Dendritic cell treated with granulocyte-macrophage colony-stimulating factor and Interleukin-4, amounts not matched to agents 40 ng/mL and 50 ng/mL, for 4 days (primary cell): Measurements from ENCODE around the gene KRTAP10-7.
"Not testable (repeated sequence)": the region's sequence is repeated elsewhere in the genome, so short reads cannot be mapped to it uniquely, and the experiment has no call there.

Experiments used
- H3K27ac Mint-ChIP-seq: one replicate; pipeline ENCODE4 v1.8.0; 2022; ENCODE audit warnings: mild to moderate bottlenecking, mixed read lengths
- H3K27me3 Mint-ChIP-seq: one replicate; pipeline ENCODE4 v1.8.0; 2022; ENCODE audit warnings: mild to moderate bottlenecking, mixed read lengths
- H3K36me3 Mint-ChIP-seq: one replicate; pipeline ENCODE4 v1.8.0; 2022; ENCODE audit warnings: low read depth, mixed read lengths
- H3K4me1 Mint-ChIP-seq: one replicate; pipeline ENCODE4 v1.8.0; 2022; ENCODE audit warnings: low read depth, mixed read lengths
- H3K4me3 Mint-ChIP-seq: one replicate; pipeline ENCODE4 v1.8.0; 2022; ENCODE audit warnings: mild to moderate bottlenecking, moderate library complexity, mixed read lengths
- H3K9me3 Mint-ChIP-seq: one replicate; pipeline ENCODE4 v1.8.0; 2022; ENCODE audit warnings: mixed read lengths
- intact Hi-C: fragments of 100-400 bp; cut with micrococcal nuclease; formaldehyde crosslinking; loops from one replicate; pipeline ENCODE4 v1.15.0; 2022

The KRTAP10-7 gene

DNA sequence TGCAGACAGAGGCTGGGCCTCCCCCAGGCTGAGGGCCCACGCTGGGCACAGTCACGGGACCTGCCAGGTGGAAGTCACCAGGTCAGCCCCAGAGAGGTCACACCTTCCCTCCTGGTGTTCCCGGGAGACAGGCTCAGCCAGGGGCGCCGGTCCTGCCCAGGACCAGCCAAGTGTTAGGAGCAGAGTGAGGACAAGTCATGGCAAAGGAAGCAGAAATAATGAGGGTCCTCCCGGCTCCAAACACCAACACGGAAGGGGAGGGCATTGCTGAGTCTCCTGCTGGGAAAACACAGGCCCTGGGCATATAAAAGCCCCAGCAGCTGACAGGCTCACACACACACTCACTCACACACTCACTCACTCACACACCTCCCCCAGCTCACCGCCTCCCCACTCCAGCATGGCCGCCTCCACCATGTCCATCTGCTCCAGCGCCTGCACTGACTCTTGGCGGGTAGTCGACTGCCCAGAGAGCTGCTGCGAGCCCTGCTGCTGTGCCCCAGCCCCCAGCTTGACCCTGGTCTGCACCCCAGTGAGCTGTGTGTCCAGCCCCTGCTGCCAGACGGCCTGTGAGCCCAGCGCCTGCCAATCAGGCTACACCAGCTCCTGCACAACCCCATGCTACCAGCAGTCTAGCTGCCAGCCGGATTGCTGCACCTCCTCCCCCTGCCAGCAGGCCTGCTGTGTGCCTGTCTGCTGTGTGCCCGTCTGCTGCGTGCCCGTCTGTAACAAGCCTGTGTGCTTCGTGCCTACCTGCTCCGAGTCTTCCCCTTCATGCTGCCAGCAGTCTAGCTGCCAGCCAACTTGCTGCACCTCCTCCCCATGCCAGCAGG lies 36.8 kb downstream of the KRTAP10-7 start, which contains the start of gene KRTAP10-10:
Gene KRTAP10-10 (plus strand): TSS at position 339 of the 833 bp plus-strand sequence. CDS start 62 bp downstream, at position 401.
- Mint-ChIP-seq H3K36me3 (no peaks in the 10 kb centered on the region), H3K27ac (no peak within 1 kb of the TSS), H3K9me3 (peaks cover 34% of the 10 kb centered on the region), H3K4me1 (no peaks in the 10 kb centered on the region), H3K4me3 (no peak within 1 kb of the TSS), H3K27me3 (peaks cover 6% of the 10 kb centered on the region)
- intact Hi-C loops, result no loop called here

DNA sequence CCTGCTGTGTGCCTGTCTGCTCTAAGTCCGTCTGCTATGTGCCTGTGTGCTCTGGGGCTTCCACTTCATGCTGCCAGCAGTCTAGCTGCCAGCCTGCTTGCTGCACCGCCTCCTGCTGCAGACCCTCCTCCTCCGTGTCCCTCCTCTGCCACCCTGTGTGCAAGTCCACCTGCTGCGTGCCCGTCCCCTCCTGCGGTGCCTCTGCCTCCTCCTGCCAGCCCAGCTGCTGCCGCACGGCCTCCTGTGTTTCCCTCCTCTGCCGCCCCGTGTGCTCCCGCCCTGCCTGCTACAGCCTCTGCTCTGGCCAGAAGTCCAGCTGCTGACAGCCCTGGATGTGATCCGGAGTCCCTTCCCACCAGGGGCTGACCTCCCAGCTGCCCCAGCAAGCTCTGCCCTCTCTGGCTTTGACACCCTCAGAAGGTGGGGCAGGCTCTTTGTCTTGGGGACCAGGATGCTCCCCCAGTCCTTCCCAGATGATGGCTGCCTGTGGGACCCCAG lies 37.5 kb downstream of the KRTAP10-7 start:
- H3K36me3 Mint-ChIP-seq, H3K27ac Mint-ChIP-seq, H3K4me3 Mint-ChIP-seq, H3K27me3 Mint-ChIP-seq, intact Hi-C loops, H3K4me1 Mint-ChIP-seq: not testable (repeated sequence)
- peaks cover 30% of the 10 kb centered on the region for H3K9me3 Mint-ChIP-seq

DNA sequence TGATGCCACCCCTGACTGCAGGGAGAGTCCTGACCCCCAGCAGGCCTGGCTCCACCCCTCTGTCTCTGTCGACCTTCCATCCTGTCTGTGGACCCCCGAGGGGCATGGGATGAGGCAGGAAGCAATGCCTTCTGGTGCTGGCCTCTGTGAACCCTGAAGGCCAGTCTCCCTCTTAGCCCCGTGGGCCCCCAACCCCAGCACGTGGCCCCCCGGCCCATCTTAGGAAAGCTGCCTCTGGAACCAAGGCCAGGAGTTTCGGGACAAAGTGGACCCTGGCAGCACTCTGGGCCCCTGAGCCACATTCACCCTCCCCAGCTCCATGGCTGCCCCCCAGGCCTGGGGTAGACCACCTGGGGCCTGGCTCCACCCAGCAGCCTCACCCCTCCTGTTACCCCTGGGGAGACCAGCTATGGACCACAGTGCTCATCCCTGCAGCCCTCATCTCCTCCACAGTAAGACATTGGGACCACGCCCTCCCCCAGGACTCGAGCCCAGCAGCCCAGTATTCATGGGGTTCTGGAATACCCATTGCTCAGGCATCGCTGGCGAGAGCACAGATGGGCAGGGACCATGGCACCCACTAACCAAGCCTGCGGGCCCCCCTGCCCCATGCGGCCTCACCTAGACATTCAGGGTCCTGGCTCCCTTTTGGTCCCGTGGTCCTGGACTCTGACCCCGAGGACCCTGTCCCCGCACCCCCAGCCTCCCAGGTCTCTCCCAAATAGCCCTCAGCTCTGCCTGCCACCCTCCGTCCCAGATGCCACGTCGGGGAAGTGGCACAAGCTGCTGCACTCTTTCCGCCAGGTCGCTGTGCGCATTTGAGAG lies 38.3 kb downstream of the KRTAP10-7 start:
- H3K4me1 Mint-ChIP-seq, H3K4me3 Mint-ChIP-seq, H3K27ac Mint-ChIP-seq, intact Hi-C loops, H3K36me3 Mint-ChIP-seq, H3K27me3 Mint-ChIP-seq: not testable (repeated sequence)
- H3K9me3 Mint-ChIP-seq, result peaks cover 31% of the 10 kb centered on the region

DNA sequence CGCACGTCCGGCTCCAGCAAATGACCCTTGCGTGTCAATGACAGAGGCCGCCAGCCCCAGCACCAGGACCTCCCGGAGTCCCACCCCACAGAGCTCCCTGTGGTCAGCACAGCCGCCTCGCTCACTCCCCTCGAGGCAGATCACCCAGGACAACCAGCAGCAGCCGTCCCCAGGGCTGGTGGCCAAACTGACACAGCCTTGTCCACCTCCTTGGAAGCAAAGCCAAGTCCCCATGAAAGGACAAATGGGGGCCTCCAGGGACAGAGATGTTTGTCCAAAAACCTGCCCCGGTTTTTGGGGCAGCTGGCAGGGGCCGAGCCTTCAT lies 38.9 kb downstream of the KRTAP10-7 start:
- no peak overlapping the region for H3K4me3 Mint-ChIP-seq
- H3K9me3 Mint-ChIP-seq, result peaks cover 37% of the 10 kb centered on the region
- peaks cover 6% of the 10 kb centered on the region for H3K27me3 Mint-ChIP-seq
- intact Hi-C loops, result no loop called here
- H3K36me3 Mint-ChIP-seq, result no peaks in the 10 kb centered on the region
- H3K27ac Mint-ChIP-seq, result no peak overlapping the region
- H3K4me1 Mint-ChIP-seq, result no peaks in the 10 kb centered on the region

DNA sequence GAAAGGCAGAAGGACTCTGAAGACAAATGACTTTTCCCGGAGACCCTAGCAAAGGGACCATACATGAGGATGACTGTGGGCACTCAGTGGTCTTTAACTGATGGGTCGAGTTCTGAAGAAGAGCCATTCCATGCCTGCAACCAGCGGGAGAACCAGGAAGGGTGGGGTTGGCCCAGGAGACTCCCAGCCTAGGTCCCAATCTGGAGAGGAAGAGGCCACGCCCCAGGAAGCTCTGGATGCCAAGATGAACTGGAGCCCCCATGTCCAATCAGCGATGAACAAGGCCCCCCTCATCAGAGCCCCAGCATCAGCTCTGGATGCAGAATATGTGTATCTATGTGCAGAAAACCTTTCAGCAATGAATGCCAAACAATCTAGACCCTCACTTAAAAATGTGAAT lies 40.4 kb downstream of the KRTAP10-7 start:
- no peaks in the 10 kb centered on the region for H3K36me3 Mint-ChIP-seq
- peaks cover 6% of the 10 kb centered on the region for H3K27me3 Mint-ChIP-seq
- H3K4me1 Mint-ChIP-seq, result no peaks in the 10 kb centered on the region
- H3K4me3 Mint-ChIP-seq, result no peak overlapping the region
- intact Hi-C loops, result no loop called here
- H3K9me3 Mint-ChIP-seq, result peaks cover 46% of the 10 kb centered on the region
- no peak overlapping the region for H3K27ac Mint-ChIP-seq

DNA sequence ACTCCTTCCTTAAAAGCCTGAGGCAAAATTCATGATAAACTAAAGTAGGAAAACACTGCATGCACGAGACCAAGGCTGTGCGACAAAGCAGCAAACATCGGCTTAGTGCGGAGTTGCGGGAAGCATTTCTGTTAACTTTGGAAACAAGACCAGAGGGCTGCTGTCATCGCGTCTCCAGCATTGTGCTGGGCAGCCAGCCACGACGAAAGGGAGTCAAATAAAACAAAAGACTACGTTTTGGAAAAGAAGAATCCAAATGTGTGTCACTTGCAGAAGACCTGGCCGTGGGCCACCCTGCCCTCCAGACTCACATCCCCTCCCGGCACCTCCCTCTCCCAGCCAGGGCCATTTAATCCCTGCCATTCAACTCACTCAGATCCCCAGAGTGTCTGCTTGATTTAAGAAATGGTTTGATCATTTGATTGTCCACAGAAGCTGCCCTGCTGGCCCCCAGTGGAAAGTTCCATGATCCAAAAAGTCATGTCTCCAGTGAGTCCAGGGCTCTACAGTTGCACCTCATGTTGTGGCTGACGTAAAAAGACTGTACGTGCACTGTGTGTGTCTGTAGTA lies 43.4 kb downstream of the KRTAP10-7 start:
- intact Hi-C loops, result no loop called here
- Mint-ChIP-seq H3K27ac (no peak overlapping the region), H3K9me3 (peaks cover 46% of the 10 kb centered on the region), H3K27me3 (peaks cover 7% of the 10 kb centered on the region), H3K4me3 (no peak overlapping the region), H3K36me3 (no peaks in the 10 kb centered on the region), H3K4me1 (no peaks in the 10 kb centered on the region)

DNA sequence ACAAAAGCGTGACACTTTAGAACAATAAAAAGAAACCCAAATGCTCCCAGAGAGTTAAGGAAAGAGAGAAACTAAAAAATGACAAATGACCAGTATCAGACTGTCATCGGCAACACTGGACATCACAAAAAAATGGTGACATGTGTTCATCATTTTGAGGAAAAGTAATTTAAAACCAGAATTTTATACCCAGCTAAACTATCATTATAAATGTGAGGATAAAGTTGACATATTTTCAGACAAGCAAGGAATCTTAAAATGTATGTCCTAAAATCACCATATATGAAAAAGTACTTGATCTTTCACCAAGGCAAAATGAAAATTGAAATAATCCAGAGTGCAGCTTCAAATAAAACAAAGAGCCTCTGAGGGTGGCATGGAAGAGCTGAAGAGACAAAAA lies 44.5 kb downstream of the KRTAP10-7 start:
- H3K4me3 Mint-ChIP-seq, result no peak overlapping the region
- H3K36me3 Mint-ChIP-seq, result no peaks in the 10 kb centered on the region
- H3K27me3 Mint-ChIP-seq, result peaks cover 7% of the 10 kb centered on the region
- H3K9me3 Mint-ChIP-seq, result peaks cover 44% of the 10 kb centered on the region
- intact Hi-C loops, result no loop called here
- no peak overlapping the region for H3K27ac Mint-ChIP-seq
- H3K4me1 Mint-ChIP-seq, result no peaks in the 10 kb centered on the region

DNA sequence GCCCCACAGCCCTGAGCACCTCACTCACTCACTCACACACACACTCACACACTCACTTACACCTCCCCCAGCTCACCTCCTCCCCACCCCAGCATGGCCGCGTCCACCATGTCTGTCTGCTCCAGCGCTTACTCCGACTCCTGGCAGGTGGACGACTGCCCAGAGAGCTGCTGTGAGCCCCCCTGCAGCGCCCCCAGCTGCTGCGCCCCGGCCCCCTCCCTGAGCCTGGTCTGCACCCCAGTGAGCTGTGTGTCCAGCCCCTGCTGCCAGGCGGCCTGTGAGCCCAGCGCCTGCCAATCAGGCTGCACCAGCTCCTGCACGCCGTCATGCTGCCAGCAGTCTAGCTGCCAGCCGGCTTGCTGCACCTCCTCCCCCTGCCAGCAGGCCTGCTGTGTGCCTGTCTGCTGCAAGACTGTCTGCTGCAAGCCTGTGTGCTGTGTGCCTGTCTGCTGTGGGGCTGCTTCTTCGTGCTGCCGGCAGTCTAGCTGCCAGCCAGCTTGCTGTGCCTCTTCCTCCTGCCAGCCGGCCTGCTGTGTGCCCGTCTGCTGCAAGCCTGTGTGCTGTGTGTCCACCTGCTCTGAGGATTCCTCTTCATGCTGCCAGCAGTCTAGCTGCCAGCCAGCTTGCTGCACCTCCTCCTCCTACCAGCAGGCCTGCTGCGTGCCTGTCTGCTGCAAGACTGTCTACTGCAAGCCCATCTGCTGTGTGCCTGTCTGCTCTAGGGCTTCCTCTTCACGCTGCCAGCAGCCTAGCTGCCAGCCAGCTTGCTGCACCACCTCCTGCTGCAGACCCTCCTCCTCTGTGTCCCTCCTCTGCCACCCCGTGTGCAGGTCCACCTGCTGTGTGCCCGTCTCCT lies 46.2 kb downstream of the KRTAP10-7 start, which contains the start of gene KRTAP10-11:
Gene KRTAP10-11 (plus strand): TSS at position 49 of the 856 bp plus-strand sequence. CDS start 45 bp downstream, at position 94.
- H3K4me3 Mint-ChIP-seq, H3K4me1 Mint-ChIP-seq, intact Hi-C loops, H3K27ac Mint-ChIP-seq, H3K27me3 Mint-ChIP-seq, H3K36me3 Mint-ChIP-seq: not testable (repeated sequence)
- peaks cover 27% of the 10 kb centered on the region for H3K9me3 Mint-ChIP-seq

DNA sequence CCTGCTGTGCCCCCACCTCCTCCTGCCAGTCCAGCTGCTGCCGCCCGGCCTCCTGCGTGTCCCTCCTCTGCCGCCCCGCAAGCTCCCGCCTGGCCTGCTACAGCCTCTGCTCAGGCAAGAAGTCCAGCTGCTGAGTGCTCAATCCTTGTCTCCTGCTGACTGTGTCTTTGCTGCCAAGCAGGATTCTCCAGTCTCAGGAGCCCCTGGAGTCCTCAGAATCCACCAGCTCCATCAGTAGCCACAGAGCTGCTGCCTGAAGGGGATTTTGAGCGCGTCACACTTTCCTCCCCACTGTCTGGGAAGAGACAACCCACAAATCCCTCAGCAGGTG lies 46.8 kb downstream of the KRTAP10-7 start:
- Mint-ChIP-seq H3K27ac (no peak overlapping the region), H3K4me1 (no peaks in the 10 kb centered on the region), H3K4me3 (no peak overlapping the region), H3K36me3 (no peaks in the 10 kb centered on the region), H3K27me3 (peaks cover 7% of the 10 kb centered on the region), H3K9me3 (peaks cover 25% of the 10 kb centered on the region)
- intact Hi-C loops, result no loop called here

DNA sequence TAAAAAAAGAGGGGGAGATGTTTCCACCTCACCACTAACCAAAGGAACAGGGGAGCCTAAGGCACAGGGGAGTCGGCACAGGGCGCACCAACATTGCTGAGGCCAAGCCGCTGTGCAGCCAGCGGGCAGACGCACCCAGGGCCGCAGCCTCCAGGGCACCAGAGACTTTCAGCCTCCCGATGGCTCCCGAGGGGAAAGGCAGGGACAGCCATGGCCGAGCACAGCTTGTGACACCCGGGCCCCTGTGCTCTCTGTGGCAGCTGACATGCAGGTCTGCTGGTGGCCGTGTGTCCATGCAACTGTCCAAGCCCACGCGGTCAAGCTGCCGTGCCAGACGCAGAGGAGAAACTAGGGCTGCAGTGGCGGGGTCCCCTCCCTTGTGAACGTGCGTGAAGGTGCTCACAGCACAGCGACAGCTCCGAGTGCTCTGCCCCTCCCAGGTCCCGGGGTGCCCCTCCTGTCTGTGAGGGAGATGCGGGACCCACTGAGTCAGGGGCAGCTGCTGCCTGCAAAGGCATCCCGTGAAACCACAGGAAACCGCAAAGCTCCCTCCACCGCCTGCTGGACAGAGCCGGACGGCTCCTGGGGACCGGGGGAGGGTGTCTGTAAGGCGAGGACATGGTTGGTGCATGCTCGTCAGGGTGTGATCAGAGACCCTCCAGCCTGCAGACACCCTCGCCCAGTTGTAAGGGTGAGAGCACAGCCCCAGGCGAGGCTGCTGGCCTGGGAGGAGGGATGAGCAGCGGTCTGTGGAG lies 48.3 kb downstream of the KRTAP10-7 start:
- Mint-ChIP-seq H3K4me1 (no peaks in the 10 kb centered on the region), H3K4me3 (no peak overlapping the region), H3K27me3 (peaks cover 8% of the 10 kb centered on the region), H3K36me3 (no peaks in the 10 kb centered on the region), H3K27ac (no peak overlapping the region), H3K9me3 (peaks cover 14% of the 10 kb centered on the region)
- intact Hi-C loops, result no loop called here

DNA sequence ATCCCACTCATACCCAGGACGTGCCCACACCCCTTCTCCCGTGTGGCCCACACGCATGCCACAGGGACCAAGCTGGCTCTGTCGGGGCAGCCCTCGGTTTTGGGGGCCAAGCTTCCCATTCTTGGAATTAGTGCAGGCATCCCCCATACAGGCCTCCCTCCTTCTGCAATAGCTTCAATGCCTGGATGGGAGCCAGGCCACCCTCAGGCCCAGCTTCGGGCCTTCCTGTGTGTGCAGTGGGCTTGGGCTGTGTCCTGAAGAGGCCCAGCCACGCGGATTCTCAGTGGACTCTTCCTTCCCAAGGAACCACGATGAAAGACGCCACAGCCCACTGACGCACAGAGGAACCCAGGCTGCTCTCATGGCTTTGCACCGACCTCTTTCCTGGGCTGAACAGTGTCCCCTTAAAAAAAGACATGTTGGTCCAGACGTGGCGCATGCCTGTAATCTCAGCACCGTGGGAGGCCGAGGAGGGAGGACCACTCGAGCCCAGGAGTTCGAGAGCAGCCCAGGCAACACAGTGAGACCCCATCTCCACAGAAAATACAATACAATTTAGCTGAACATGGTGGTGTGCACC lies 49.2 kb downstream of the KRTAP10-7 start:
- Mint-ChIP-seq H3K4me3 (no peak overlapping the region), H3K4me1 (no peaks in the 10 kb centered on the region), H3K9me3 (peaks cover 6% of the 10 kb centered on the region), H3K27me3 (peaks cover 9% of the 10 kb centered on the region), H3K36me3 (no peaks in the 10 kb centered on the region), H3K27ac (no peak overlapping the region)
- intact Hi-C loops, result no loop called here

DNA sequence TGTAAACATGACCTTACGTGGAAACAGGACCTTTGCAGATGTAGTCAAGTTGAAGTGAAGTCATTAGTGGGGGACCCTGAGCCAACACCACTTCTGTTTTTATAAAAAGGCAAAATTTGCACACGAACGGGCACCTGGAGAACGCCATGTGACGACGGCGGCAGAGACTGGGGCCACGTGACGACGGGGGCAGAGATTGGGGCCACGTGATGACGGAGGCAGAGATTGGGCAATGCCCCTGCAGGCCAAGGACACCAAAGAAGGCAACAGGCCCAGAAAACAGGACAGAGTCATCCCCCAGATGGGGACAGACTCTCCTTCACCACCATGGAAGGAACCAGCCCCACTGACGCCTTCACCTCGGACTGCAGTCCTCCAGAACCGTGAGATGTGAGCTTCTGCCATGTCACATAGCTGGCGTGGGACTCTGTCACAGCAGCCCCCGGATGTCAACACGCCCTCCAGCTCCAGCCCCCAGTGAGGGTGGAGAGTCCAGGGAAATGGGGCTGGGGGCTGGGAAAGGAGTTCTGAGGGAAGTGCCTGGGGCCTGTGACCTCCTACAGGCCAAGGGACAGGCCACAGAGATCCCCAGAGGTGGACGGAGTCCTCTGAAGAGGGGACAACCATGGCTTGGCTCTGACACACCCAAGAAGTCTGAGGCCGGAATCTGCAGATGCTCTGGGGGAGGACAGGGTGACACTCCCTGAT lies 50.0 kb downstream of the KRTAP10-7 start:
- intact Hi-C loops, result no loop called here
- H3K27me3 Mint-ChIP-seq, result peaks cover 9% of the 10 kb centered on the region
- H3K9me3 Mint-ChIP-seq, result no peaks in the 10 kb centered on the region
- H3K36me3 Mint-ChIP-seq, result no peaks in the 10 kb centered on the region
- no peaks in the 10 kb centered on the region for H3K4me1 Mint-ChIP-seq
- H3K4me3 Mint-ChIP-seq, result no peak overlapping the region
- no peak overlapping the region for H3K27ac Mint-ChIP-seq
